ENCODE results near the gene DUSP3. TPM values are rescaled to one million over a fixed set of nuclear protein-coding genes. Genes with fewer than 3 reads are reported as not detected.

Gene DUSP3
- 33.9 and 35.5 TPM in 2 replicates for total RNA-seq (2014; rRNA removed; shearing (Covaris generic))

DNA sequence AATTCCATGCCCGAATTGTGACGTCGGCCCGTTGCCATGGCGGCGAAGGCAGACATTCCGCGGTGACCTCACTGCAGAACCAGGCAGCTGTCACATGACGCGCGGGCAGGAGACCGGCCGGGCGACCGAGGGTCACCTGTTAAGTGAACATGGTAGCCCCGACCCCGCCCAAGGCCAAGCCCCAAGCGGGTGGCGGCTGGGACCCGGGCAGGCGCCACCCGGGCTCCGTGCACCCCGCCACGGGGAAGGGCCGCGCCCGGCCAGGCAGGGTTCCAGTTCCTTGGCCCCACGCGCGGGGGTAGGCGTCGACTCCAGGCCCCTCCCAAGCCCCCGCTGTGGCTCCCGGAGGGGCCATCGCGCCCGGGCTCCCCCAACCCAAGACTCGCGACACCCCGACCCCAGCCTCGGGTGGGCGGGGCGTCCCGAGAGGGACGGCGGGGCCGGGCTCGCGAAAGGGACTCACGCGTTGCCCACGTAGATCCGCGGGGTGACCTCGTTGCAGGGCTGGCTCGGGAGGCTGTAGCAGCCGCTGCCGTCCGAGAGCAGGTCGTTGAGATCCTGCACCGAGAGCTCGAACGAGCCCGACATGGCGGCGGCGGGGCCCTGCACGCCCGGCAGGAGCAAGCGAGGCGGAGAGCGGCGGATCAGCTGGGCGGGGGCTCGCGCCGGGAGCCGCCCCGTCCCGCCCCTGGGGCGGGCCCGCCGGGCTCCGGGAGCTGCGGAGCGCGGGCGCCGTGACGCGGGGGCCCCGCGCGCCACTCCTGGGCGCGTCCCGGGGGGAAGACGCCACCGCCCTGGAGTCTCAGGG lies at the start of gene DUSP3:
DUSP3 (minus strand) TSS at position 641 of the 808 bp plus-strand sequence; CDS start at position 588, 53 bp downstream.
- Histone ChIP-seq H3K27me3 (no peaks in the 10 kb centered on the region), H3K36me3 (peaks cover 8% of the 10 kb centered on the region), H3K27ac (peak within 1 kb of the TSS; percentile 89), H3K4me1 (0 out of 2 replicates have a peak, but pooled peaks cover 5% of the 10 kb centered on the region), H3K4me3 (peak within 1 kb of the TSS; percentile 93), H3K9me3 (replicated peaks) (peaks cover 1% of the 10 kb centered on the region; the same call in 1 of the 2 replicates)
- DNase-seq: peak; percentile 90 to 94

DNA sequence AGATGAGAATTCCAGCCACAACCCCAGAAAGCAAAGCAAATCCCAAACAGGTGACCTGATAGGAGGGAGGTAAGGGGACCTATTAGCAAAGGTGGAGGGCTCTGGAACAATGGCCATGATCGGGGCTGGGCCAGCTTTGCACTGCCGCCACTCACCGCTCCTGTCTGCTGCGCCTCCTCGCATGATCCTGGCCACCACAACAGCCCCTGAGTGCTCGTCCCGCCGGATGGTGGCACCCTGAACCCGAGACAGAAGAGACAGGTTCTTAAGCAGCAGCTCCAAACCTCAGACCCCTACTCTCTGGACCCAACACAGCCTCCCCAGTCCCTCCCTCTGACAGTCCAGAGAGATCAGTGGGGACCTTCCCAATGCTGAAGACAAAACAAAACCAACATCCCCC lies 48.8 kb upstream of the DUSP3 start:
- Histone ChIP-seq H3K9me3 (replicated peaks) (no peaks in the 10 kb centered on the region), H3K4me3 (no peak overlapping the region), H3K27me3 (no peaks in the 10 kb centered on the region), H3K27ac (no peak overlapping the region), H3K4me1 (no peaks in the 10 kb centered on the region), H3K36me3 (peaks cover 11% of the 10 kb centered on the region; the same call in 1 of the 2 replicates)
- no peak for DNase-seq

GRCh38 chr17:43826206-43826605 lies 47.4 kb upstream of the DUSP3 start:
- Histone ChIP-seq H3K36me3 (peaks cover 10% of the 10 kb centered on the region; the same call in 1 of the 2 replicates), H3K27ac (no peak overlapping the region), H3K4me3 (no peak overlapping the region), H3K27me3 (no peaks in the 10 kb centered on the region), H3K4me1 (no peaks in the 10 kb centered on the region), H3K9me3 (replicated peaks) (no peaks in the 10 kb centered on the region)
- DNase-seq: no peak

- no peaks in the 10 kb centered on the region for H3K27me3 ChIP-seq
Observed at GRCh38 chr17:43825567-43825966, 46.8 kb upstream of the DUSP3 start.

DNA sequence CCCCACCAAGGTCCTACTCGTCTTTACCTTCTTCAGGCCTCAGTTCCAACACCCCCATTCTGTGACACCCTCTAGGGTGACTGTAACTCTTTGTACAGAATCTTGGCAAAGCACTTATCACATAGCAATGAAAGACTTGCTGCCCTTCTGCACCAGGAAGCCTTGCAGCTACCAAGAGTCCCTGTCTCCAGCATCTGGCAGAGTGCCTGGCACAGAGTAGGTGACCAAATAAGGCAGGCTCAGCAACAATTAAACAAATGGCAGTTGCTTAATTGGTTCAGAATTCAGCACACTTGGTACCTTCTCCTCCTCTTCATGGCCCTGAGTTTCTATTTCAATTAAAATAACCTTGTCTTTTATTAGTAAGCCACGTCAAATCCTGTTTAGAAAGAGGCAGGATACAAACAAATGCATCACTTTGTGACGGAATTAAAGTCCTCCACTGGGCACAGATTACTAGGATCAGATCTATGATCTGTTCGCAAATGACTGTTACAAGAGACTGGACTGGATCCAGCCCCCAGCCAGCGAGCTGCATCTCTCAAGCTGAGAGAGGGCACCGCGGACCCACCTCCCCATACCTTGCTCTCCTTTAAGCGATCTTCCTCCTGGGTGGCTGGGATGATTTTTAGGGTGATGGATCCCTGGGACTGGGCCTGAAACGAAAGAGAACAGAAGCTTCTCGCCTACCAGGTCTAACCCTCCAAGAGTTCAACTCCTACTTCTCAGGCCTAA lies 44.7 kb upstream of the DUSP3 start:
- H3K4me3 ChIP-seq: no peak overlapping the region
- H3K27ac ChIP-seq: no peak overlapping the region
- DNase-seq: no peak
- no peaks in the 10 kb centered on the region for H3K4me1 ChIP-seq
- H3K36me3 ChIP-seq: peaks cover 9% of the 10 kb centered on the region; the same call in 1 of the 2 replicates
- H3K27me3 ChIP-seq: no peaks in the 10 kb centered on the region
- H3K9me3 ChIP-seq (replicated peaks): no peaks in the 10 kb centered on the region

More at GRCh38 chr17:43825567-43825966, 46.8 kb upstream of the DUSP3 start:
- H3K9me3 ChIP-seq (replicated peaks): no peaks in the 10 kb centered on the region
- H3K27ac ChIP-seq: no peak overlapping the region
- H3K36me3 ChIP-seq: peaks cover 9% of the 10 kb centered on the region; the same call in 1 of the 2 replicates
- H3K4me1 ChIP-seq: no peaks in the 10 kb centered on the region
- H3K4me3 ChIP-seq: no peak overlapping the region
- no peak for DNase-seq

DNA sequence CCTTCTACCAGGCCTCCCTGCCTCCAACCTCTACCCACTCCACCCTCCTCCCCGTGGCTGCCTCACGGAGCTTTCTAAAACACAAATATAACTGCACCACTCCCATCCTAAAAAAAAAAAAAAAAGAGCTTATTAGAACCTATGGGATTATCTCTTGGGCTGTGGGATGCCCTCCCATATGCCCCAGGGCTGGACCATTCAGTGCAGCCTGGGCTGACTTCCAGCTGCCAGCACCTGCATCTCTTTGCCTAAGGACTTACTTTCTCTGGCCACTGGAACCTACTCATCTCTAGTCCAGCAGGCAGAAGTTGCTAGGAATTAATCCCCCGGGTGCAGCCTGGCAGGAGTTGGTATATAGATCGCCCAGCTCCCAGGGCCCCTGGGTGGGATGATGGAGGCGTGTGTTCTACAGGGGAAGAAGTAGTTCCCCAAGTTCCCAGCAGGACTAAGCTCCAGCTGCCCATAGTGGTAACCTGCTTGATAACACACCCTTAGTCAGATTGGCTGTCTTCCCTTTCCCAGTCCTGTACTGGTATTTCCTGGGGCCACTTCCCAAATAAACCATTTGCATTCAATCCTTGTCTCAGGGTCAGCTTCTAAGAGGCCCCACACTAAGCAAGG lies 43.9 kb upstream of the DUSP3 start:
- Histone ChIP-seq H3K27me3 (no peaks in the 10 kb centered on the region), H3K9me3 (replicated peaks) (no peaks in the 10 kb centered on the region), H3K4me3 (no peak overlapping the region), H3K27ac (no peak overlapping the region), H3K36me3 (peaks cover 7% of the 10 kb centered on the region; the same call in 1 of the 2 replicates), H3K4me1 (no peaks in the 10 kb centered on the region)
- DNase-seq: no peak

GRCh38 chr17:43820759-43821158 lies 42.0 kb upstream of the DUSP3 start:
- DNase-seq: no peak
- no peak overlapping the region for H3K4me3 ChIP-seq
- no peak overlapping the region for H3K27ac ChIP-seq
- H3K36me3 ChIP-seq: peaks cover 5% of the 10 kb centered on the region; the same call in 1 of the 2 replicates
- no peaks in the 10 kb centered on the region for H3K4me1 ChIP-seq
- no peaks in the 10 kb centered on the region for H3K9me3 ChIP-seq (replicated peaks)
- no peaks in the 10 kb centered on the region for H3K27me3 ChIP-seq

GRCh38 chr17:43818966-43819365 lies 40.2 kb upstream of the DUSP3 start:
- Histone ChIP-seq H3K4me3 (no peak overlapping the region), H3K27me3 (no peaks in the 10 kb centered on the region), H3K4me1 (no peaks in the 10 kb centered on the region), H3K27ac (no peak overlapping the region), H3K9me3 (replicated peaks) (no peaks in the 10 kb centered on the region), H3K36me3 (peaks cover 5% of the 10 kb centered on the region; the same call in 1 of the 2 replicates)
- DNase-seq: no peak

DNA sequence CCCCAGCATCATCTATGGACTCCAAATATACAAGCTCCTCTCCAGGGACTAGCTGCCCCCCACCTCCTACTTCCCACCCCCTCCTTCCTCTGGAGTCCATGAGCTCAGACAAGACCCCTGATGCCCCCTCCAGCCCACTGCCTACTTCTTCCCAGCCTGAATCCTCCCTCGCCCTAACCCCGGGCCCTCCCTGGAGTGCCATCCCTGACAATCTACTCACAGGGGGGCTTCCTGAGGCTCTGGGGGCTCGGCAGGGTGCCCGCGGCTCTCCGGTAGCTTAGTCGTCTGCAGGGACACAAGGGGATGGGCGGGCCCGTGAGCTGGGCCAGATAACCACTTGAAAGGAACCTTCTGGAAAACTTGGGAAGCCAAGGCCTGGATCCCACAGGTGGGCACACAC lies 39.0 kb upstream of the DUSP3 start:
- H3K27me3 ChIP-seq: no peaks in the 10 kb centered on the region
- H3K4me3 ChIP-seq: no peak overlapping the region
- no peaks in the 10 kb centered on the region for H3K4me1 ChIP-seq
- no peak for DNase-seq
- H3K27ac ChIP-seq: no peak overlapping the region
- peaks cover 5% of the 10 kb centered on the region; the same call in 1 of the 2 replicates for H3K36me3 ChIP-seq
- no peaks in the 10 kb centered on the region for H3K9me3 ChIP-seq (replicated peaks)

GRCh38 chr17:43816336-43817320 lies 37.9 kb upstream of the DUSP3 start:
- Histone ChIP-seq H3K27ac (no peak overlapping the region), H3K9me3 (replicated peaks) (no peaks in the 10 kb centered on the region), H3K36me3 (peaks cover 5% of the 10 kb centered on the region; the same call in 1 of the 2 replicates), H3K27me3 (no peaks in the 10 kb centered on the region), H3K4me1 (no peaks in the 10 kb centered on the region), H3K4me3 (no peak overlapping the region)
- no peak for DNase-seq

- H3K36me3 ChIP-seq: peaks cover 5% of the 10 kb centered on the region; the same call in 1 of the 2 replicates
- H3K4me3 ChIP-seq: no peak overlapping the region
- H3K4me1 ChIP-seq: no peaks in the 10 kb centered on the region
- DNase-seq: no peak
- no peaks in the 10 kb centered on the region for H3K9me3 ChIP-seq (replicated peaks)
- no peaks in the 10 kb centered on the region for H3K27me3 ChIP-seq
- H3K27ac ChIP-seq: no peak overlapping the region
Observed at GRCh38 chr17:43814714-43815113, 35.9 kb upstream of the DUSP3 start.

DNA sequence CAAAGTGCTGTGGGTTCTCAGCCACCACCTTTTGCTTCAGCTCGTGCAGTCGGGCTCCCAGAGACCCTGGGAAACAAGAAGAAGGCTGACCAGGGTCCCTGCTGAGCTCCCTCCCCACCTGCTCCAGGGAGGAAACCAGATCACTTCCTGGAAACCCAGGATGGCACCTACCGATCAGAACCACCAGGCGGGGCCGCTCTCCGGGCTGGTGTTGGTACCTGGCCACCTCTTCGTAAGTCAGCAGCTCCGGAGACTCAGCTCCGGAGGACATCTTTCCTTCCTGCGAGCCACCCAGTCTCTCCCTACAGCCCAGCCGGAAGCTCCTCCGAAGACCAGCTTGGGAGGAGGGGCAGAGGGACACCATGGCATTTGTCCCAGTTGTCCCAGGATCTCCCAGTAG lies 35.2 kb upstream of the DUSP3 start:
- no peak for DNase-seq
- Histone ChIP-seq H3K27me3 (no peaks in the 10 kb centered on the region), H3K4me1 (no peaks in the 10 kb centered on the region), H3K9me3 (replicated peaks) (no peaks in the 10 kb centered on the region), H3K4me3 (no peak overlapping the region), H3K27ac (no peak overlapping the region), H3K36me3 (peaks cover 5% of the 10 kb centered on the region)

DNA sequence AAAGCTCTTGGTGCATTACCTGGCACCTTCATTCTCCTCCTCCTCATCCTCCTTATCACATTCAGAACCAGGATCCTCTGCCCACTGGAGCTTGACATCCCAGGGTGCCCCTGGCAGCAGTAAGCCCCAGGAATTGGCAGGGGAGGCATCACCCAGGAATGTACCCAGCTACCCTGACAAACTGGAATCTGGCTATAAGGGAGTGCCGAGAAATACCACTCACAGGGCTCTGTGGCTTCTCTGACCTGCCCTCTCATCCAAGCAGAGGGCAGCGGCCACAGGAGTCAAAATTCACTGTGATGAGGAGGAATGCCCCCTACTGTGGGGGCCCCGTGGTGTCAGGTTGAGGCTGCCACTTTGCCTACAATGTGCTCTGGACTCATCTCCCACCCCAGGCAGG lies 34.6 kb upstream of the DUSP3 start:
- H3K36me3 ChIP-seq: peaks cover 5% of the 10 kb centered on the region
- no peak overlapping the region for H3K27ac ChIP-seq
- no peaks in the 10 kb centered on the region for H3K4me1 ChIP-seq
- H3K4me3 ChIP-seq: no peak overlapping the region
- no peaks in the 10 kb centered on the region for H3K27me3 ChIP-seq
- no peaks in the 10 kb centered on the region for H3K9me3 ChIP-seq (replicated peaks)
- no peak for DNase-seq

Data from SJCRH30 (cell line).